Measurements from ENCODE around the gene ZNF444.
"Not testable (repeated sequence)": the region's sequence is repeated elsewhere in the genome, so short reads cannot be mapped to it uniquely, and the experiment has no call there.

The ZNF444 gene

GRCh38 chr19:56176881-56177280 lies 35.8 kb downstream of the ZNF444 start:
- no peak for DNase-seq (ENCODE audit: low read depth)

GRCh38 chr19:56177564-56178243 lies 36.6 kb downstream of the ZNF444 start:
- no peak for DNase-seq (ENCODE audit: low read depth)

- no peak for DNase-seq (ENCODE audit: low read depth)
Observed at GRCh38 chr19:56189785-56190184, 48.7 kb downstream of the ZNF444 start.

- no peak for DNase-seq (ENCODE audit: low read depth)
Observed at GRCh38 chr19:56191115-56191514, 50.0 kb downstream of the ZNF444 start.

- no peak for DNase-seq (ENCODE audit: low read depth)
Observed at GRCh38 chr19:56191711-56192110, 50.6 kb downstream of the ZNF444 start.

- DNase-seq (ENCODE audit: low read depth): no peak
Observed at GRCh38 chr19:56193981-56194640, 53.0 kb downstream of the ZNF444 start.

GRCh38 chr19:56197646-56198045 lies 56.6 kb downstream of the ZNF444 start, which contains the start of gene ZSCAN5B:
ZSCAN5B (minus strand) TSS chr19:56197783; CDS start chr19:56193052, 4,731 bp downstream.
- not testable (repeated sequence) for DNase-seq (ENCODE audit: low read depth)

GRCh38 chr19:56199687-56200086 lies 58.6 kb downstream of the ZNF444 start:
- DNase-seq (ENCODE audit: low read depth): no peak

GRCh38 chr19:56201973-56202372 lies 60.9 kb downstream of the ZNF444 start, which contains the start of gene ZSCAN5C:
ZSCAN5C (plus strand) TSS chr19:56202273; CDS start chr19:56205914, 3,641 bp downstream.
- DNase-seq (ENCODE audit: low read depth): no peak

- not testable (repeated sequence) for DNase-seq (ENCODE audit: low read depth)
Observed at GRCh38 chr19:56207581-56207980, 66.5 kb downstream of the ZNF444 start.

- DNase-seq (ENCODE audit: low read depth): no peak
Observed at GRCh38 chr19:56209091-56209490, 68.0 kb downstream of the ZNF444 start.

GRCh38 chr19:56210036-56210435 lies 68.9 kb downstream of the ZNF444 start:
- DNase-seq (ENCODE audit: low read depth): not testable (repeated sequence)

Data from T-helper 22 cell (primary cell).